HepG2 (cell line): Measurements from ENCODE around the gene FLYWCH1.

ENCODE experiments used
- CTCF ChIP-seq: sonication (generic); formaldehyde crosslinking; IDR thresholded peaks from 2 replicates; pipeline ENCODE4 v1.5.0; 2020; ENCODE audit warnings: mild to moderate bottlenecking, missing genetic modification reagents, moderate library complexity
- ETV6 ChIP-seq: sonication (generic); formaldehyde crosslinking; conservative IDR thresholded peaks from 2 replicates; pipeline ENCODE4 v1.4.0; 2020; ENCODE audit warnings: missing genetic modification reagents
- POLR2A ChIP-seq, 2 experiments: IDR thresholded peaks; 2 replicates each; pipeline ENCODE4 v1.6.1; 2011; ENCODE audit warnings: low read depth in 2 of 2, low read length in 2 of 2, mild to moderate bottlenecking in 1 of 2, moderate library complexity in 1 of 2; ENCODE audit not compliant: insufficient read depth in 1 of 2
- ZNF563 ChIP-seq: sonication (generic); formaldehyde crosslinking; IDR thresholded peaks from 2 replicates; pipeline ENCODE4 v1.8.0; 2022; ENCODE audit warnings: mild to moderate bottlenecking, moderate library complexity, missing genetic modification reagents

- TF ChIP-seq ETV6 (no peak), ZNF563 (no peak), POLR2A (IDR thresholded peaks at IDR 0.05; ENCODE audit: insufficient read depth in 1 of 2, low read depth in 2 of 2, low read length in 2 of 2) (no peak), CTCF (CRISPR knock-in tag) (no peak)
These were observed 34.9 kb downstream of the FLYWCH1 start for GRCh38 chr16:2946649-2947048.
